ENCODE data around the gene KRT73.

DNA sequence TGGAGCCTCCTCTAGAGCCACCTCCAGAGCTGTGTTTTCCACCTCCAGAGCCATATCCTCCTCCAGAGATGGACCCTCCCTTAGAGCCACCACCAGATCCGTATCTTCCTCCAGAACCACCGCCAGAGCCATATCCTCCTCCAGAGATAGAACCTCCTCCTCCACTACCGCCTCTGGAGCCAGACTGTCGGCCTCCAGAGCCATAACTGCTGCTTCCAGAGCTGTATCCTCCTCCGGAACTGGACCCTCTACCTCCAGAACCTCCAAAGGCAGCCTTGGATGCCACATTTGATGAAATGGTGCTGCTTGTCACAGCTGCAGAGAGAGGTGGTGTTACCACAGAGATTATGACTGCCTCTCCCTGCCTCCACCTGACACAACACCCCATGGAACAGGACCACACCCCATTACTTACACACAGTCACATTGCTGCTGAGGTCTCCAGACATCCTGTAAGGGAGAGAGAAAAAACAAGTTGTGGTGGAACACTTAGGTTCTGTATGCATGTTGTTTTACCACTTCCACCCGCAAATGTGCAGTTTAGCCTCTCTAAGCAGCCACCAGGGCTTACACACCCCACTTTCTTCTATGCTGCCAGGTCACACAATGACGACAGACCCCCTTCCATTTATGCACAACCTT lies 26.9 kb upstream of the KRT73 start:
- TF ChIP-seq, protein P1, sequence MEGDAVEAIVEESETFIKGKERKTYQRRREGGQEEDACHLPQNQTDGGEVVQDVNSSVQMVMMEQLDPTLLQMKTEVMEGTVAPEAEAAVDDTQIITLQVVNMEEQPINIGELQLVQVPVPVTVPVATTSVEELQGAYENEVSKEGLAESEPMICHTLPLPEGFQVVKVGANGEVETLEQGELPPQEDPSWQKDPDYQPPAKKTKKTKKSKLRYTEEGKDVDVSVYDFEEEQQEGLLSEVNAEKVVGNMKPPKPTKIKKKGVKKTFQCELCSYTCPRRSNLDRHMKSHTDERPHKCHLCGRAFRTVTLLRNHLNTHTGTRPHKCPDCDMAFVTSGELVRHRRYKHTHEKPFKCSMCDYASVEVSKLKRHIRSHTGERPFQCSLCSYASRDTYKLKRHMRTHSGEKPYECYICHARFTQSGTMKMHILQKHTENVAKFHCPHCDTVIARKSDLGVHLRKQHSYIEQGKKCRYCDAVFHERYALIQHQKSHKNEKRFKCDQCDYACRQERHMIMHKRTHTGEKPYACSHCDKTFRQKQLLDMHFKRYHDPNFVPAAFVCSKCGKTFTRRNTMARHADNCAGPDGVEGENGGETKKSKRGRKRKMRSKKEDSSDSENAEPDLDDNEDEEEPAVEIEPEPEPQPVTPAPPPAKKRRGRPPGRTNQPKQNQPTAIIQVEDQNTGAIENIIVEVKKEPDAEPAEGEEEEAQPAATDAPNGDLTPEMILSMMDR (IDR thresholded peaks at IDR 0.05): no peak
- TF ChIP-seq KAT7 (CRISPR knock-in tag; IDR thresholded peaks at IDR 0.05; ENCODE audit: borderline replicate concordance) (no peak), TCF7 (CRISPR knock-in tag; IDR thresholded peaks at IDR 0.05; ENCODE audit: low read depth) (no peak), FOXJ3 (CRISPR knock-in tag; IDR thresholded peaks at IDR 0.05; ENCODE audit: borderline replicate concordance) (no peak), ESRRA (CRISPR knock-in tag; IDR thresholded peaks at IDR 0.05; ENCODE audit: borderline replicate concordance) (no peak), ELF4 (CRISPR knock-in tag; IDR thresholded peaks at IDR 0.05; ENCODE audit: low read depth) (no peak)
